ENCODE data around the gene TOX3.

Gene TOX3

DNA sequence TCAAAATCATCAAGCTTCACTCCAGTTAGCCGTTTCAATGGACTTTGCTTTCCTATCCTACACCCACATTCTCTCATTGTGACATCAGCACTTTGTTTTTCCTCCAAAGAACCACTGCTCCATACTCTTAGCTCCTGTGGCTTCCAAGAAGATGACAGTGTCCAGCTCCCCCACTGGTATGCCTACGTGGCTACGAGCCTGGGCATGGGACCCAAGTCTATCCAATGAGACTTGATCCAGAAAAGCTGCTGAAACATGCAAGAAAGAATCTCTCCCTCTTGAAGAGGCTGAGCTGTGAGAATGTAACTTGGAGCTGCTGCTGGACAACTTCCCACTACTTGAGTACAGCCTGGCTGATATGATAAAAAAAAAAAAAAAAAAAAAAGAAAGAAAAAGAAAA is 9.4 kb downstream of the TOX3 start:
- no peak for DNase-seq (ENCODE audit: low spot score)

DNA sequence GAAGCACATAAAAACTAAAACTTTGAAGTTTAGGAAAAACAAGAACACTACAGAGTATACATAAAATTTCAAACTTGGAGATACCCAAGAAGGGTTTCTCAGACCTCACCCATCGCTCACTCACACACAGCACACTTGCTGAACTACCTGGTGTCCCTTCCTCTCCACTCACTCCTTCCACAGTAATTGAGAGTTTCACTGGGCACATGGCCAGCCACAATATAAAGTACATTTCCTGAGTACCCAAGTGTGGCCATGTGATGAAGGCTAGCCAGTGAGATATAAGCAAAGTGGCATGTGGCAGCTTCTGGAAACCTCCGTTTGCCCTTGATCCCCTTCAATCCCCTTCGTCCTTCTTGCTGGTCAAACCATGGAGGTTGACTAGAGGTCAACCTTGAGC is 11.9 kb downstream of the TOX3 start:
- DNase-seq (ENCODE audit: low spot score): no peak

DNA sequence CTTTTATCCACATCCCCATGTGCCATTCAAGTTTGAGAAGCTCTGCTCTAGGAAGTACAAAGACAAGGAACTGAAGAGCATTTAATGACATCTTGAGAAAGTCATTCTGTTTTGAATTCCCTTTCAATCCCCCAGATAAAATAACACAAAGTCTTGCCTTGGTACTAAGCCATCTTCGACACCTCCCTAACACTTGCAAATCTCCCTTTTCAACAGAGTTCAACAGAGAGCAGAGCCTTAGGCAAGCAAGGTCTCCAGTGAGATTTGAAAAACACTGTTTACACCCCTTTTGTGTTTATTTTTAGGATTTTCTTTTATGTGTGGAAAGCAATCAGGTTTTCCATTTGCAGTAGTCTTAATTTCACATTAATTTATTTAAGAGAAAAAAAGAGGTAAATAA is 13.6 kb downstream of the TOX3 start:
- DNase-seq (ENCODE audit: low spot score): no peak

DNA sequence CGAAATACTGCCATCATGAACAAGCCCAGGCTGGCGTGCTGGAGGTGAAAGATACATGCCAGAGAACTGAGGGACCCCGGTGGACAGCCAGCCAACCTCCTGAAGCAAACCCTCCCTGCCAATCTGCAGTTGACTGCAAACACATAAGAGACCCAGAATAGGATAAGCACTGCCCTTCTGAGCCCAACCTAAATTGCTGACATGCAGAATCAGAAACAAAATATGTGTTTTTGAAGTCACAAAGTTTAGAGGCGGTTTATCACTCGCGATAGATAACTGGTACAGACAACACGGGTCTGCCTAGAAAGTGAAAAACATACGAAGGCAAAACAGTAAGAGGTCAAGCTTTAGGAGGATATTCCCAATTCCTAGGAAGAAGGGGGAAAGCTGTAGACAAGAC is 14.6 kb downstream of the TOX3 start:
- no peak for DNase-seq (ENCODE audit: low spot score)

DNA sequence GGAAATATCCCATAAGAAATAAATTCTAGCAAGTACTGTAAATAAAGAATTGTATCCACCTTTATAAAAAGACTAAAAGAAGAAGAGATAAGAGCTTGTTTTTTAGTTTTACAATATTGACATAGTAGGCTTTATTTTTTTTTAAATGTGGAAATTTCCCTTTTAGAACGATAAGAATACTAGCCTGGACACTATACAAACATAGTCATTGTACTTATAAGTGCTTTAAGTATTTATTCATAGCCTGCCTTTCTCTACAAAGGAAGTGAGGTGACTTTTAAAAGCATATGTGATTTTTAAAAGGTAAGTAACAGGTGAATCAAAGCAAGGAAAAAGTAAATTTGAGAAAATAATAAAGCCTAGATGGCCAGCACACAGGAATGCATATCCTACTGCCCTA is 17.7 kb downstream of the TOX3 start:
- no peak for DNase-seq (ENCODE audit: low spot score)

DNA sequence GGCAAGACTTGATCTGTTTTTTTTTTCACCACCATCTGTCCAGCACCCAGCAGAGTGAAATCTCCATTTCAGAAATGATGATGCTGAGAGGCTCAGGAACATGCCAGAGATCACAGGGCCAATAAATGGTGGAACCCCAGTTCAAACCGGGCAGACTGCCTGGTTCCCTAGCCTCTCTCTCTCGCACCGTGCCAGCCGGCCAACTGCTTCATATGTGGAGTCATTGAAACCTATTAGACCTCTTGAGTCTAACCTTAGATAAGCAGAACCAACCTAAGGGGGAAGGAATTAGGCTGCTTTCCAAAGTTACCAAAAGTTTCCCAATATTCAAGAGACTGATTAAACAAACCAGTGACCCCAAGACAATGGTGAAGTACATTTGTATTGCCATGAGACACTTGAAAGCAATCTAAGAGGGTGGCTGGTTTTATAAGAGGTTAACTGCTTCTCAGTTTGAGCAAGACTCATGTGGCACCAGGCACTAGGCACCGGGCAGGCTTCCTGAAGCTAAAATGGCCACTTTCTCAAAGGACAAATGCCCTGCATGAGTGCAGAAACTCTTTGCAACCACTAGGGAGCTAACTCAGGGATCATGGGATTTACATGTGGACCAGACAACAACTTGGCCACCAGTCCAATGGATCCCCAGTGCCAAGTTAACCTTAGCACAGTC is 18.4 kb downstream of the TOX3 start:
- no peak for DNase-seq (ENCODE audit: low spot score)

DNA sequence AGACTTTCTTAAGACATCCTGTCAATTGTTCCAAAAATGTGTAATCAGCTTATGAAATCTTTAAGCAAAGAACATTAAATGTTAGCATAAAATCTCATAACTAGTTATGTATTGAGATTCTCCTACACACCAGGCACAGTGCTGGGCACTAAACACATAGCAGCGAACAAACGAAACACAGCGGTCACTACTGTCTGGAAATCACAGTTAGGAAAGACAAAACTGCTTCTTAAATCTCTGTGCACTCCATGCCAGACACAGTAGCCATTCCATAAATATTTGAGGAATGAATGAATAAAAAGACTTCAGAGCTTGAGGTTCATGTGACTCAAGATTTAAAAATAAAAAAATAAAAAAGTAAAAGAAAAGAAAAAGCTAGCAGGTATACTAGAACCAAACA is 20.1 kb downstream of the TOX3 start:
- no peak for DNase-seq (ENCODE audit: low spot score)

DNA sequence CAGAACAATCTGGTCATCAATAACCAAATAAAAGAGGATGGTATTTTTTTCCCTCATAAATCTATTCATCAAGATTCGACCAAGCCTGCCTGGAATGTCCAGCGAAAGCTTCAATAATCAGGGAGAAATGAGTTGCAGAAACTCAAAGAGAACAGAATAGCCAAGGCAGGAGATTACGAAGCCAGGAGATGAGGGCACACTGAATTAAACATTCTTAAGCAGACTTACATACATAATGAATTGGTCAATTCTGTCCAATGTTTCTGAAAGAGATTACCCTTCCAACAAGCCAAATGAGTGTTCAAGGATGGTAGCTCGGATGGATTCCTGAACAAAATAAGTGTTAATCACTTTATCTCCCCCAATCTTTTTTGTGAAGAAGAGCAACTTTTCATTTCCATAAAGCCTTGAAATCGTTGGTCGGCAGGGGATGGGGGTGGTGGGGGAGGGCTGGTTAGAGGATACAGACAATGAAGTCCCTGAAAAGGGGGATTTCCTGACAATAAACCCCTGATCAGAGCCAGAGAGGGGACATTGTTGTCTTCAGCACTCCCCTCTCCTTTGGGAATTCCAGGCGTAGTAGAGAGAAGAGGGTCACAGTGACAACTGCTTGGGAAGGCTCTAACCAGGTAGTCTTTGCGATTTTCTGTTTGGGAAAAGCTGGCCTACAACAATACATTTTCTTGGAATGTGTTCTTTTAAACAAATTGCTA is 20.7 kb downstream of the TOX3 start:
- DNase-seq (ENCODE audit: low spot score): no peak

DNA sequence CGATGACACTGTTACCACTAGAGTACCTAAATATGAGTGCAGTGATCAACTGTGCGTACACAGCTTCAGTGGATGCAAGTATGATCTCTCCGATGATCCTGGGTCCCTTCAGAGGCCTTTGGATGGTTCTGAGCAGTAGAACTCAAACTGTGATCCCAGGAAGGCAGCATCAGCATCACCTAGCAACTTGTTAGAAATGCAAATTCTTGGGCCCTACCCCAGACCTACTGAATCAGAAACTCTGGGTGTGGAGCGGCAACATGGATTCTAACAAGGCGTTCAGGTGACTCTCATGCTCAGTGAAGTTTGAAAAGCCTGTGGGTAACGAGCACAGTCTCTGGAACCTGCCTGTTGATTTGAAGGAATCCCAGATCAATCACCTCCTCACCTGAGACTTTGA is 25.4 kb downstream of the TOX3 start:
- DNase-seq (ENCODE audit: low spot score): no peak

DNA sequence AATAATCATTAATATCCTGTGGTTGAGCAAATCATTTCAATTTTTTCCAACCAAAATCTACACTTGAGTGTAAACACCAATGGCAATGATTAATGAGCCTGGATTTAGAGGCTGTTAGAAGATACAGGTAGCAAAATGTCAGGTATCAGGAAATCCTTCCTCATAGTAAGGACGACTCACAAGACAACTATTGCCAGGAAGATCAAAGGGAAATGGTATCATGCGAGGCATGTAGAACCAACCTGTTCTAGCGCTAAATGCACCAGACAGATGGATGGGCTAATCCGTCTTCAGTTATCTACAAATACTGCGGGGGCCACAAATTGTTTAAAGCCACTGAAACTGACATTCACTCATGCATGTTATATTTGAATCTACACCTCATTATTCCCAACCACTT is 28.1 kb downstream of the TOX3 start:
- no peak for DNase-seq (ENCODE audit: low spot score)

DNA sequence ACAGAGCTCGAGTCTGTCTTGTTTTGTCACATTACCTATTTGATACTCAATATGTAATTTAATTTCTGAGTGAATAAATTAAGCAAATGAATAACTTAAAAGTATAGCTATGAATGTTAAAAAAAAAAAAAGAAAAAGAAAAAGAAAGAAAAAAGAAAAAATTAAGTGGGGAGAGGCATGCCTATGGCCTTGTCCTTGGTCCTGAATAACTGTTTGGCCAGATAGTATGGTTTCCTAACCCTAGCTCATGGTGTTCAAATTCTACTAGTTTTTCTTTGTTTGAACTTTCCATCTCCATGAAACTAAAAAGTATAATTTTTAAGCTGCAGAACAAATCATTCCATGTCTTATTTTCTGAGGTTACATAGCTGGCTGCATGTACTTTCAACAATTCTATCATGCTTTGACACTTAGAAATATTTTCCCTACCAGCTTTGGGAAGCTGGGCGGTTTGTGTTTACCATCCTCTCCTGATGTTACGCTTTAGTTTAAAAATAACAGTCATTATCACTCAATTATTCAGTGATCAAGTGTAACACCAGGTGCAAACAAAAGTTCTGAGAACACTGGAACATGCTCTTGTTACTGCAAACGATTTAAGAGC is 31.8 kb downstream of the TOX3 start:
- no peak for DNase-seq (ENCODE audit: low spot score)

DNA sequence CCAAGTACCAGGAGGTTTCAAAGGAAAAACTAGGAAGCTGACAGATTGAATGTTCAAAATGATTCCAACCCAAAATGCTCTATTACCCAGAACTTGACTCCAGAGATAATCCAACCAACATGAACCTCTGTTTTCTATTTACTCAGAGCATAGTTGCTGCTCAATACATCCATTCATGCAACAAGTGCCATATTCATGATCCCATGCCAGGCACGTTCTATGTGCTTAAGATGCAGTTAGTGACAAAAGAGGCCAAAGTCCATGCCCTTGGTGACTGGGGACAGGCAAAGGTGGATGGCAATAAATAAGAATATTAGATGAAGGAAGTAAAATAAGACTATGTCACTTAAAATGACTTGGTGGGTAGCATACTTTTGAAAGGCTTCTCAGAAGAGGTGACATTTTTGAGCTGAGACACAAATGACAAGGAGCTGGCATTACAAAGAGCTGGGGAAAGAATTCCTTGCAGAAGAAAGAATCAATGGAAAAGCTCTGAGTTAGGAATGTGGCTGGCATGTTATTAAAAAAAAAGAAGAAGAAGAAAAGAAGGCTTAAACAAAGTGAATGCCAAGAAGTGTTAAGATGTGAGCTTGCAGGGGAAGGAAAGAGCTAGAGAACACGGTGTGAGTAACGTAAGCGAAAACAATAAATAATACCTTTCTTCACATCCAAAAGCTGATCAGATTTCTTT is 34.5 kb downstream of the TOX3 start:
- no peak for DNase-seq (ENCODE audit: low spot score)

DNA sequence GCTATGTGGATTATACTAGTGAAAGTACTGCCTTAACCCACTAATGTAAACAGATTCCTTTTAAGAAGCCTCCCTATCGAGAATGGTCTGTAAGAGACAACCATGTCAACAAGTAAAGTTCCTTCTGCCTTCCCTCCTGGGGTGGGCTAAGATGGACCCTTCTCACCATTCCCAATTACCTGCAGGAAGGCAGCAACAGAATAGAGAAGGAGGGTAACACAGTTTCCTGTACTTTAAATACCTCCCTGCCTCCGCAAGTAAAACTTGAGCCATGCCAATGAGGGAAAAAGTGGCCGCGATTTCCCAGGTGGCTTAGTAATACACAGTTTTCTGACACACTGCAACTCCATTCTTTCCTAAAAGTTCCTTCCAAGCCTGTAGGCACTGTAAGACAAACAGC is 45.2 kb downstream of the TOX3 start:
- DNase-seq (ENCODE audit: low spot score): no peak

DNA sequence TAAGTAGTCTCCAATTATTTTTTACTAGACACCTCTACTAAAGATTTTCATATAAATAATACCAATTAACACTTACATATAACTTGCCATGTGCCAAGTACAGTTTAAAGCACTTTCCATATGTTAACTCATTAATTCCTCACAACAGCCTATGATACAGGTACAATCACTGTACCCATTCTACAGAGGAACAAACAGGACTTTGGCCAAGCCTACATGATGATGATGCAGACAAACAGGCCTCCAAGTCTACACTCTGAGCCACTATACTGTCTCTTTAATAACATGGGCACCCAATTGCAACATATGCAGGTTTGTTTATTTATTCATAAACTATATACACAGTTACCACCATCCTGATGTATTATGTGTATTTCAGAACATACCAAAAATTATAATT is 46.0 kb downstream of the TOX3 start:
- no peak for DNase-seq (ENCODE audit: low spot score)

DNA sequence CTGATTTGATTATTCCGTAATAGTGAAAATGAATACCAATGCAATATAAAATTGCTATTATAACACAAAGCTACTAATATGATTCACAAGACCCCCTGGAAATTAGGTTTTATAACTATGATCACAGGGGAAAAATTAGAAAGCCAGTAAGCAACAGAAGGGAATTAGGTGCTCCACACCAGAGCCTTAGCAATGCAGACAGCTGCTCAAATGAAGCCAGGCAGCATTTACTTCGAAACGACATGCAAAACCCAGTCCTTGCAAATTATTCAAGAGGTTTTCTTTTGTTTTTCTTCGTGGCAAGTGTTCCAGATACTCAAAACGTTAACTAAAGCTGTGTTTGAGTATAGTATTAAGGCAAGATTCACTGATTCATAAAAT is 47.9 kb downstream of the TOX3 start:
- no peak for DNase-seq (ENCODE audit: low spot score)

DNA sequence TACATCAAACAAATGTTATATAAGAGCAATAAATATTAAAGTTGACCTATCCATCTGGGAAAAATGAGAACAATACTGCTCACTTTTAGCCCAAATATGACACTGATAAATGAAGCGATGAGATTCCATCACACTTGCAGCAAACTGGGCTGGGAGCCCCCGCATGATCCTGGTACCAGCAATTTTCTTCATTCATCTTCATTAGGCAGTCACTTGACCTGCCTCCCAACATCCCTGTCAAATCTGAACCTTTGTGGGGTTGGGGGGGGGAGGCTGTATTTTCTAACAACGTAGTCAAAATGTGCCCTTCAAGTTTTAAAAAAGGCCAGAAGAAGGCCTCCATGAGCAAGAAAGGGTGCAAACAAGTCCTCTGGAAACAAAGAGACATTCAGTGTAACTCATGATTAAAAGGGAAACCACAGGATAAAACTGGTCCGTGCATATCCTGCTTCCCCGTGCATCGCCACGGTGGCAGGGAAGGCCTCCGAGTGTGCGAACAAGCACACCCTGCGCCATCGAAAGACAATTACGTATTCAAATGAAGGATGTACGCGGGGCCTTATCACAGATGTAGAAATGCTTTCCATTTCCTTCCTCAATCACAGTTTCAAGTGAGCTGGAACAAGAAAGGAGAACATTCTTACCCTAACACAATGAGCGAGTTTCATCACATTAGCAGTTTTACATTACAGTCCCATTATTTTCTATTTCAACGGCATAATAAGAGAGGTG is 48.4 kb downstream of the TOX3 start:
- DNase-seq (ENCODE audit: low spot score): no peak

DNA sequence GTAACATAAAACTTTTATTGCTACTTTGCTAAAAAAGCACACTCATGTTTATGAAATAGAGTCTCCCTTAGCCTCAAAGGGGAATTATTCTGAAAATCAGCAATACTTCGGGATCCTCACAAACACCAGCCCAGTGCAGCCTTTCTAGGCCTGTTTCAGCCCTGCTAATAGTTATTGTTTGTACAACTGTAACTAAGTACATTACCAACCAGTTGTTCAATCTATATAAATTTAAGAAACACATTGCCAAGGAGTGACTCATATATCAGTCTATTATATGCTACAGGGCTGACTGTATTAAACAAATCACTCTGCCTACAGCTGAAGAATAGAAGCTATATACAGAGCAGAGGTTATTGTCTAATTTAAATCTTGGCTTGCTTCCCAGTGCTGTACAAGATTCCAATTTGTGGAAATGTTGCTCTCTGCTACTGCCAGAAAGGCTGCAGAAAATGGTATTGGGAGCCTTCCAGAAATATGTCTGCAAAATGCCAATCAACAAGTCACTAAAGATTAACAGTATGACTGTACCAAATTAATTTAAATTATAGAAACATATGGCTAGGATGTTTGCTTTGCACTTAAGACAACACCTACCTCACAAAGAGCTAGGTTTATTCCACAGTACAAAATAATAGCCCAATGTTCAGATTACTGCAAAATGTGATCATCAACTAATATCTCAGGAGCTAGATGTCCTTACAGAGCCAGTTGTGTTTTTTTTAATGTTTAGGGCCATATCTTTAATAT is 49.7 kb downstream of the TOX3 start:
- no peak for DNase-seq (ENCODE audit: low spot score)

DNA sequence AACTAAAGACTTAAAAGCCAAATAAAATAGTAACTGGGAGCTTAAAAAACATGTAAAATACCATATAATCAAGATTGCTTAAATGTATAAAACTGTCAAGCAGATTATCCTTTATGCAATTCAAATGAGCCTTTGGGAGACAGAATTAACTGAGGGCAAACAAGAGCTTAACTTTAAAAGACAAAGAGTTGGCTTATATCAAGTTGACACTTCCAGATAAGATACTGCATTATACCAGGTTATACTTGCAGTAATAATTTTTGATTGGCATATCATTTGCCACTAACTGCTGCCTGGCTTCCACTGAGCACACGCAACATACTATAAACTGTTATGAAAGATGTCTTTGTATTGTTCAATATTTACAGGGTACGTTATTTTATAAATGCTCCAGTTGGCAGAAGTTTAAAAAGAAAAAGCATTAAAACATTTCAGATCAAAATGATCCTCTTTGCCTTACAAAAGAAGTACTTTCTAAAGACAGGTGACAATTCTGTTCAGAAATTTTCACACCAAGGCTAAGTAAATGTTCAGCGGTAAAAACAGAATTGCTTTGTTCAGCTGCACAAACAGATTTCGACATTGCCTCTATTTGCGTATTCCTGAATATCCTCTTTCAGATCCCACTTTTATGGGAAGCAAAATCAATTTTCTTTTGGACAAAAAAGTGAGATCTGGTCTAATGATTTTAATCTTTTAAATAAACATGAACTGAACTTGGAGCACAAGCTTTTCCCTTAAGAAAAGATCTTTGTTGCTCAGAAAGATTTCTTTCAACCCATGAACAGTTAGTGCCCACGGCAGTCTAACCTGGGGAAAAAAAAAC is 50.7 kb downstream of the TOX3 start:
- peak; percentile 5 for DNase-seq (ENCODE audit: low spot score)

DNA sequence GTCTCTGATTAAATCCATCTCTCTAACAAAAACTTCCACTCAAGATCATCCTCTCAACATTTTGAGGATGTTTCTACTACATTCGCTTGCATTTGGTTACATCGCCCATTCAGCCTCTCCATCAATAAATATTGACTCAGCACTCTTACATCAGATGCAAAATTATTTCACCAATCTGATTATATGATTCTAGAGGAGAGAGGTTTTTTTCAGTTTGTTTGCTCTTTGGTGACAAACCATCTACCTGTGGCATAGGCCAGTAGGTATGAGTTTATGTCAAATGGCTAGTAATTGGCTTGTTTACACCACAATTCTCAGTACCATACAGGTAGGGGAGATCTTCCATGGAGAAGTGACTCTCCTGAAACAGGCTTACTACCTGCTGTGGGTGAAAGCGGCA is 52.3 kb downstream of the TOX3 start:
- DNase-seq (ENCODE audit: low spot score): no peak

DNA sequence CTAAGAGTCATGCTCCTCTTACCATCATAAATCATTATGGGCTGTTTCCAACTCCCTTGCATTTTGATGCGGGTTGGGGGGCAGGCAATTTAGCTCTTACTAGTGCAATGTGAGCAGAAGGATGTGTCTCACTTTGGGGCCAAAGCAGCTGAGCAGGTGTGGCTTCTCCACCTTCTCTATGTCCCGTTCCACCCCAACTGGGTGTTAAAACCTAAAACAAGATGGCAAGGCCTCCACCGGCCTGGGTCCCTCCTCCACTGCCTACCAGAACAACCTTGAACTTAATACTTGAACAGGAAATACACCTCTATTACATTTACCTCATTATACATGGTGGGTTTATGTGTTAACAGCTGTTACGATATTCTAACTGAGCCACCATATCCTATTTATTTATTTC is 52.8 kb downstream of the TOX3 start:
- DNase-seq (ENCODE audit: low spot score): no peak
